ENCODE data around the gene MYBBP1A. TPM values are rescaled to one million over a fixed set of nuclear protein-coding genes. Genes with fewer than 3 reads are reported as not detected.
"Not testable (repeated sequence)": the region's sequence is repeated elsewhere in the genome, so short reads cannot be mapped to it uniquely, and the experiment has no call there.

MYBBP1A gene, protein sequence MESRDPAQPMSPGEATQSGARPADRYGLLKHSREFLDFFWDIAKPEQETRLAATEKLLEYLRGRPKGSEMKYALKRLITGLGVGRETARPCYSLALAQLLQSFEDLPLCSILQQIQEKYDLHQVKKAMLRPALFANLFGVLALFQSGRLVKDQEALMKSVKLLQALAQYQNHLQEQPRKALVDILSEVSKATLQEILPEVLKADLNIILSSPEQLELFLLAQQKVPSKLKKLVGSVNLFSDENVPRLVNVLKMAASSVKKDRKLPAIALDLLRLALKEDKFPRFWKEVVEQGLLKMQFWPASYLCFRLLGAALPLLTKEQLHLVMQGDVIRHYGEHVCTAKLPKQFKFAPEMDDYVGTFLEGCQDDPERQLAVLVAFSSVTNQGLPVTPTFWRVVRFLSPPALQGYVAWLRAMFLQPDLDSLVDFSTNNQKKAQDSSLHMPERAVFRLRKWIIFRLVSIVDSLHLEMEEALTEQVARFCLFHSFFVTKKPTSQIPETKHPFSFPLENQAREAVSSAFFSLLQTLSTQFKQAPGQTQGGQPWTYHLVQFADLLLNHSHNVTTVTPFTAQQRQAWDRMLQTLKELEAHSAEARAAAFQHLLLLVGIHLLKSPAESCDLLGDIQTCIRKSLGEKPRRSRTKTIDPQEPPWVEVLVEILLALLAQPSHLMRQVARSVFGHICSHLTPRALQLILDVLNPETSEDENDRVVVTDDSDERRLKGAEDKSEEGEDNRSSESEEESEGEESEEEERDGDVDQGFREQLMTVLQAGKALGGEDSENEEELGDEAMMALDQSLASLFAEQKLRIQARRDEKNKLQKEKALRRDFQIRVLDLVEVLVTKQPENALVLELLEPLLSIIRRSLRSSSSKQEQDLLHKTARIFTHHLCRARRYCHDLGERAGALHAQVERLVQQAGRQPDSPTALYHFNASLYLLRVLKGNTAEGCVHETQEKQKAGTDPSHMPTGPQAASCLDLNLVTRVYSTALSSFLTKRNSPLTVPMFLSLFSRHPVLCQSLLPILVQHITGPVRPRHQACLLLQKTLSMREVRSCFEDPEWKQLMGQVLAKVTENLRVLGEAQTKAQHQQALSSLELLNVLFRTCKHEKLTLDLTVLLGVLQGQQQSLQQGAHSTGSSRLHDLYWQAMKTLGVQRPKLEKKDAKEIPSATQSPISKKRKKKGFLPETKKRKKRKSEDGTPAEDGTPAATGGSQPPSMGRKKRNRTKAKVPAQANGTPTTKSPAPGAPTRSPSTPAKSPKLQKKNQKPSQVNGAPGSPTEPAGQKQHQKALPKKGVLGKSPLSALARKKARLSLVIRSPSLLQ (N-terminal part only)
- total RNA-seq: 45.1 TPM

DNA sequence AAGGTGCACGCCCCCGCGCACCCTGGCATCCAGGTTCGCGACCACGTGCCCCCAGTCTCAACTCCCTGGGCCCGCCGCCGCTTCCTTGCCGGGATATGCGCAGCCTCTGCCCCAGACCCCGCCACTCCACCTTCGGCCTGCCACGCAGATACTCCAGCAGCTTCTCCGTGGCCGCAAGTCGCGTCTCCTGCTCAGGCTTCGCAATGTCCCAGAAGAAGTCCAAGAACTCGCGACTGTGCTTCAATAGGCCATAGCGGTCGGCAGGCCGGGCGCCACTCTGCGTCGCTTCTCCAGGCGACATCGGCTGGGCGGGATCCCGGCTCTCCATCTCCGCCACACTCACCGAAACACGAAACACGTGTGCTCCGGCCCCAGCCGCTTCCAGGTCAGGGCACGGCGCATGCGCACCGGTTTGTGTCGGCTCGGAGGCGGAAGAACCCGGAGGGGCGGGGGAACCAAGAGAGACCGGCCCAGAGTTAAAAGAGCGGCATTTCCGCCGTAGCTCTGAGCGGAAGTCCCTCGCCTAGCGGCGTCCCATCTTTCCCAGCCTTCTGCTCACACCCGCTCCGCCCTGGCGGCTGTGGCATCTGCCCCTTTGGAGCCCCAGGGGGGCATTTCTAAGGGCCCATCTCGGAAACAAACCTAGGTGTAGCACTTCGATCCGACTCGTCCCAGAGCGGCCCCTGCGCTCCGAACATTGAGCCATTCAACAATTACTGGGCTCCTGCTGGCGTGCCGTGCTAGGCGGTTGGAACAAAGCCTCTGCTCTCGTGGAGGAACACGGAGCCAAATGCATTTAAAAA lies at the start of gene MYBBP1A:
MYBBP1A (minus strand) TSS at position 388 of the 803 bp plus-strand sequence; CDS start at position 328, 60 bp downstream.
- intact Hi-C loops (cut with DNase I): no loop called here
- DNase-seq (ENCODE audit: low spot score) (peak; percentile 98), ATAC-seq (peak; percentile 98)

DNA sequence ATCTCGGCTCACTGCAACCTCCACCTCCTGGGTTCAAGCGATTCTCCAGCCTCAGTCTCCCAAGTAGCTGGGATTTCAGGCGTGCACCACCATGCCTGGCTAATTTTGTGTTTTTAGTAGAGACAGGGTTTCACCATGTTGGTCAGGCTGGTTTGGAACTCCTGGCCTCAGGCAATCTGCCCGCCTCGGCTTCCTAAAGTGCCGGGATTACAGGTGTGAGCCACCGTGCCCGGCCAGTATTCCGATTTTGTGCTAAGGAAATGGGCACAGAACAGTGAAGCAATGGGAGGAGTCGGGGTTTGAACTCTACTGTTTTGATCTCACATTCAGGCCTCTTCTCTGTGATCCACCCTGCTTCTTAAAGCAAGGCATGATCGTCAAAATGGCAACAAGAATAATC lies 49.6 kb upstream of the MYBBP1A start:
- intact Hi-C loops (cut with DNase I); ATAC-seq; DNase-seq (ENCODE audit: low spot score): not testable (repeated sequence)

DNA sequence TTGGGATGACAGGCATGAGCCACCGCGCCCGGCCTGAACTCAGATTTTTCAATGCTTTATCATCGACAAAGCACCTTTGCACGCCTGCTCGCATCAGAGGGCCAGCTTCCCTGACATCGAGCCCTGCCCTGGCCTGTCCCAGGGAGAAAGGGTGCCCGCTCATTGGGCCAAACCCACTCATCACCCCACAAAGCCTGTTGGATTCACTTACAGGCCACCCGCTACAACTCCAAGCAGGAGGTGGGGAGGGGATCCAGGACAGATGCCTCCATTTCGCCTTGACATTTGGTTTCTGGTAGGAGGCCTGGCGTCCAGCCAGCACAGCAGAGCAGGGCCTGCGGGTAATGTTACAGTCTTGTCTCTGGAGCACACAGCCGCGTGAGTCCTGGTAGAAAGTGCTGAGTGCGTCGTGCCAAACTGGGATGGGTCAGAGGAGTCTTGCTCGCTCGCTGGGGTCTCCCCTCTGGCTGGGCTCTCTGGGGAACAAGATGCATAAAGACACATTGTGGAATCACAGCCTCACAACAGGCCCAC lies 49.0 kb upstream of the MYBBP1A start:
- peak; percentile 33 for ATAC-seq
- intact Hi-C loops (cut with DNase I): no loop called here
- DNase-seq (ENCODE audit: low spot score): no peak

DNA sequence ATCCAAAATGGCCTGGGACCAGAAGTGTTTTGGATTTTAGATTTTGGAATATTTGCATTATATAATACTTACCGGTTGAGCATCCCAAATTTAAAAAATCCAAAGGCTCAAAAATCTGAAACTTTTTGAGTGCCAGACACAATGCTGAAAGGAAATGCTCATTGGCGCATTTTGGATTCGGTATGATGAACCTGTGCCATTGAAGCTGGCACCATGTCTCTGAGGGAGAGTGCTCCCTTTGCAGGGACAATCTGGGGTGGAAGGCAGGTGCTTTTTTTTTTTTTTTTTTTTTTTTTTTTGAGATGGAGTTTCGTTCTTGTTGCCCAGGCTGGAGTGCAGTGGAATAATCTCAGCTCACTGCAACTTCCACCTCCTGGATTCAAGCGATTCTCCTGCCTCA lies 46.9 kb upstream of the MYBBP1A start:
- intact Hi-C loops (cut with DNase I): no loop called here
- no peak for DNase-seq (ENCODE audit: low spot score)
- no peak for ATAC-seq

DNA sequence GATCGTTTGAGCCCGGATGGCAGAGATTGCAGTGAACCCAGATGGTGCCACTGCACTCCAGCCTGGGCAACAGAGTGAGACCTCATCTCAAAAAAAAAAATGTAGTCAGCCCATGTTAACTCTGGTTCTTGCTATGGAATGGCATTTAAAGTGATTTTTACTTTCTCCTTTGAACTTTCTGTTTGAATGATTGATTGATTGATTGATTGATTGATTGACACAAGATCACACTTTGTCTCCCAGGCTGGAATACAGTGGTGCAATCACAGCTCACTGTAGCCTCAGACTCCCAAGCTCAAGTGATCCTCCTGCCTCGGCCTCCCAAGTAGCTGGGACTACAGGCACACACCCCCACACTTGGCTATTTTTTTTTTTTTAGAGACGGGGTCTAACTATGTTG lies 46.1 kb upstream of the MYBBP1A start:
- DNase-seq (ENCODE audit: low spot score) (no peak), ATAC-seq (no peak)
- intact Hi-C loops (cut with DNase I): no loop called here

DNA sequence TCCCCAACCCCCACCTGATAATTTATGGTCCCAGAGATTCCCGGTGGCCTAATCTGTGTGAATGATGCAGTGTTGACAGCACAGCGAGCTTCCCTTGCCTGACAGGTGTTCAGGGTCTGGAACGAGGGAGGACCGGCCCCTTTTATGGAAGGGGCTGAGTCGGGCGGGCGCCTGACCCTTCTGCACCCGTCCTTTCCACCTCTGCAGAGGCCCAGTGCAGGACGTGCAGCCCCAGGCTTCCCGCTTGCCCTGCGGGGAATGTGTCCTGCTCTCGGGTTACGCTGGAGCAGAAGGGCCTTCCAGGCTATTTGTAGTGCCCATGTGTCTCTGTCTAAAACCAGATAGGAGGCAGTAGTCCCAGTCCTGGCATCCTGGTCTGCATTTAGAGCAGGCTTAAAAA lies 45.4 kb upstream of the MYBBP1A start:
- ATAC-seq (no peak), DNase-seq (ENCODE audit: low spot score) (no peak)
- intact Hi-C loops (cut with DNase I): no loop called here

DNA sequence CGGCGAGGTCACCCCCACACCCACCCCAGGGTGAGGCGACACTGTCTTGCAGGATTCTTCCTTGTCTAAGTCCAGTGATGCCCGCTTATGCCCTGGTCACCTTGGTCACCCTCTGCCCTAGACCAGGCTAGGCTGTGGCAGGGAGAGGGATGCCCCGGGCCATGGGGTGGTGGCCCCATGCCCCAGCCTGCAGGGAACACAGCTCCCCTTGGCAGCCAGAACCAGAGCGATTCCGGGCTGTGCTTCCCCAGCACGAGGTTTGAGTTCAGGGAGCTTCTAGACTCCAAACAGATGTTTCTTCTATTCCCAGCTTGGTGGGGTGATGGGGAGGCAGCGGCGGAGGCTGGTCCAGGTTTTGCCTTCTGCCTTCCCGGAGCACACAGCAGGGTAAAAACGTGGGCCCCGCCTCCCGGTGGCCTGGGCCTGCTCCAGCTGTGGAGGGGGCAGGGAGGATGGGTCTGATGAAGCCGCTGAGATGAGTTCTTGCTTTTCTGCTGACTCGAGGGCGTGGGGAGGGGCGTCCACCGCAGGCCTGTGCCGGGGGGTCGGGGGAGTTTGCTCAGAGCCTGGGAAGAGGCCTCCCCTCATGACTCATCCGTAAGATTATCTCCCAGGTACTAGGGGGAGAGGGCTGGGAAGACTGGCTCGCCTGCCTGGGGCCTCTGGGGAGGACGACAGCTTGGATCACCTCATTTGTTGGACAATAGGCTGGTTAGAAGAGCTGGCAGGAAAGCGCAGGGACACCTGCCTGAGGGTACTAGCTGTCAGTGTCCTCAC lies 44.5 kb upstream of the MYBBP1A start:
- DNase-seq (ENCODE audit: low spot score): no peak
- peak; percentile 58 for ATAC-seq

DNA sequence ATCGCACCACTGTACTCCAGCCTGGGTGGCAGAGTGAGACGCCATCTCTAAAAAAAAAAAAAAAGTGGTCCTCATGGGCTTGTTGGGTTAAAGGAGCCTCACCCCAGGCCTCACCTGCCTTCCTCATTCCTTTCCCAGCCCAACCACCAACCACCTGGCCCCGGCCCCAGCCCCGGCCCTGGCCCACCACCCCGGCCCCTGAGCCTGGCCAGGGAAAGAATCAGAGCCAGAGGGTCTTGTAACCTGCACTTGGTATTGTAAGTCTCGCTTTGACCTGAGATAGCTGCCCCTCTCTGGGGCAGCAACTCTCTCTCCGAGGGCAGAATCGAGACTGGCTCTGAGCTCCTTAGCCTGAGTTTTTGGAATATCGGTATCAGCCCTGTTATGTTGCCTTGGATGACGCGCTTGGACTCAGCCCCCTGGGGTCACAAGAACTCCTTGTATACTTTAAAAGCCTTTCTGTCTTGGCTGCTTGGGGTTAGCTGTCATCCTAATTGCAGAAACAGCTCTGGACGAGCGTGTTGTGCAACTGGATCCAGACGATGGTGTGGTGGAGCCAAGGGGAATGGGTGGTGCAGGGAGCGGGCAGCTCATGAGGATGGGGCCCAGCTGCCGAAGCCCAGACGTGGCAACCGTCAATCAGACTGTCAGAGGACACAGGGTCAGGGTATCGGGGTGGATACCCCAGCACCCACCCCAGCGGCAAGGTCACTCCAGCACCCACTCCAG lies 43.8 kb upstream of the MYBBP1A start:
- DNase-seq (ENCODE audit: low spot score) (no peak), ATAC-seq (peak; percentile 79)
- intact Hi-C loops (cut with DNase I): no loop called here

More for the DNA sequence above, 44.5 kb upstream of the MYBBP1A start:
- intact Hi-C loops (cut with DNase I): no loop called here

DNA sequence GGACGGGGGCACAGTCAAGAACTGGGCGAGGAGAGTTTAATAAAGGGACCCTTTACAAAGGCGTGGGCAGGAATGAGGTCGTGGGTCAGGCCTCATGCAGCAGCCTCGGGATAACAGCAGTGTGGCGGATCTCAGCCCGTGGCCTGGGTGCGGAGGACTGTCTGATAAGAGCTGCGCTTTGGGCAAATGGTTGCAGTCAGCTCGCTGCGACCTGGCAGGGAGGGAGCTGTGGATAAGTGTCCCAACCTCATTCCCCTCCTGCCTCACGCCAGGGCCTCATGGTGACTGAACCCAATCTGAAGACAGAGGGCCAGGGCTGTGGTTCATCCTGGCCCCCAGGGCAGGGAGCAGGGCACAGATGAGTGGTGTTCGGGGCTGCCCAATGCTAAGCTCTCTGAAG lies 42.8 kb upstream of the MYBBP1A start:
- DNase-seq (ENCODE audit: low spot score) (no peak), ATAC-seq (no peak)
- intact Hi-C loops (cut with DNase I): no loop called here

DNA sequence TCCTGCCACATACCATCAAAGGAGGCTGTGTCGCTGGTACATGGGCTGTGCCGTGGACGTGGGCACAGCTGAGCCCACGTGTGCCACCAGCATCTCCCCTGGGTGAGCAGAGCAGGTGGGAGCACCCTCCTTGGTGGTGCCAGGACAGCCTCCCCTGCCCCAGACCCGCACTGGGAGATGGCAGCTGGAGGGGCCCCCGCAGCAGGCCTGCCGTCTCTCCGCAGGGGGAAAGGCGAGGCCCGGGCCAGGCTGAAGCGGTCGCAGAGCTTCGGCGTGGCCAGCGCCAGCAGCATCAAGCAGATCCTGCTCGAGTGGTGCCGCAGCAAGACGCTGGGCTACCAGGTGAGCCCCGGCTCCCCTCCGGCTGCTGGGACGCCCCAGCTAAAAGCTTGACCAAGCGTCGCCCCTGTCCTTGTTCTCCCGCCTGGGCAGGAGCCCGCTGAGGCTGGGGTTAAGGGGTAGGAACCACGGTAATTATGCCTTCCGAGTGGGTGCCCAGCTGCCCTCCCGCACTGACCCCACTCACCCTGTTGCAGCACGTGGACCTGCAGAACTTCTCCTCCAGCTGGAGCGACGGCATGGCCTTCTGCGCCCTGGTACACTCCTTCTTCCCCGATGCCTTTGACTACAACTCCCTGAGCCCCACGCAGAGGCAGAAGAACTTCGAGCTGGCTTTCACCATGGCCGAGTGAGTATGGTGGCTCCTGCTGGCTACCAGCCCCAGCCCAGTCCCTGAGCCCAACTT lies 41.6 kb upstream of the MYBBP1A start:
- ATAC-seq (no peak), DNase-seq (ENCODE audit: low spot score) (no peak)
- intact Hi-C loops (cut with DNase I): no loop called here

DNA sequence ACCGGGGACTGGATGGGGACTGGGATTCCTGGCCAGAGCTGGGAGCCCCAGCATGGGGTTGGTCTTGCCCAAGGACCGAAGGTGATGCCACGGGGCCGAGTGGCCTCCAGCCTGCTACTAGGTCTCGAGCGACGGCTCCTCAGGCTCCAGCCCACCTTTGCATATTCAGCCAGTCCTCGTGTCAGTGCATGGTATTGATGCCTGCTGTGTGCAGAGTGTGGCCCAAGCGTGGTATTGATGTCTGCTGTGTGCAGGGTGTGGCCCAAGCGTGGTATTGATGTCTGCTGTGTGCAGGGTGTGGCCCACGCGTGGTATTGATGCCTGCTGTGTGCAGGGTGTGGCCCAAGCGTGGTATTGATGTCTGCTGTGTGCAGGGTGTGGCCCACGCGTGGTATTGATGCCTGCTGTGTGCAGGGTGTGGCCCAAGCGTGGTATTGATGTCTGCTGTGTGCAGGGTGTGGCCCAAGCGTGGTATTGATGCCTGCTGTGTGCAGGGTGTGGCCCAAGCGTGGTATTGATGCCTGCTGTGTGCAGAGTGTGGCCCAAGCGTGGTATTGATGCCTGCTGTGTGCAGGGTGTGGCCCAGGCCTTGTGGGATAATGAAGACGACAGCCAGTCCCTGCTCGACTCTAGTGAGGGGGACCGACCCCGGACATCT lies 40.6 kb upstream of the MYBBP1A start:
- intact Hi-C loops (cut with DNase I); ATAC-seq; DNase-seq (ENCODE audit: low spot score): not testable (repeated sequence)

DNA sequence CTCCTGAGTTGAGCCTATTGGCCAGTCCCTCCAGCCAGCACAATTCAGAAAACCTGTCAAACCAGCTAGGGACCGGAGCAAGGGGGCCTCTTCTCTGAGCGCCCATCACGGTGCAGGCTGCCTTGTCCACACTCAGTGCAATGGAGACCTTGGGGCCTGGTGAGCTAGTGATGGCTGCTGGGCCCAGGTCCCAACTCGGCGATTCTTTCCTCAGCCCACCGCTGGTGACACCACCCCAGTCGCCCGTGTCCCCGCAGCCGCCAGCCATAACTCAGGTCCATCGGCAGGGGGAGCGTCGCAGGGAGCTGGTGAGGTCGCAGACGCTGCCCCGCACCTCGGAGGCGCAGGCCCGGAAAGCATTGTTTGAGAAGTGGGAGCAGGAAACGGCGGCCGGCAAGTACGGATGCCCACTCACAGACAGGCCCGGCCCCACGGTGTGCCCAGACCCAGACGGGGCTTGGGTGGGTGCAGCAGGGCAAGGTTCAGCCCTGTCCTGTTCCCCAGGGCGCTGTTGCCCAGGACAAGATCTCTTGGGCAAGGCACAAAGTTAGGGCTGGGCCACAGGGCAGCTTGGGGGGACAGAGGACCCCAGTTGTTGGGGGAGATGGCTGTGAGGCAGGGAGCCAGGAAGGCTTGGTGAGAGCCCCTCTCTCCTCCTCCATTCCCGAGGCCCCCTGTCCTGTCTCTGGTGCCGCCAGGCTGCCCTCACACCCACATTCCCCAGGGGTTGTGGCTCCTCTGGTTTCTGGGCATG lies 39.9 kb upstream of the MYBBP1A start:
- ATAC-seq (no peak), DNase-seq (ENCODE audit: low spot score) (no peak)
- intact Hi-C loops (cut with DNase I): no loop called here

DNA sequence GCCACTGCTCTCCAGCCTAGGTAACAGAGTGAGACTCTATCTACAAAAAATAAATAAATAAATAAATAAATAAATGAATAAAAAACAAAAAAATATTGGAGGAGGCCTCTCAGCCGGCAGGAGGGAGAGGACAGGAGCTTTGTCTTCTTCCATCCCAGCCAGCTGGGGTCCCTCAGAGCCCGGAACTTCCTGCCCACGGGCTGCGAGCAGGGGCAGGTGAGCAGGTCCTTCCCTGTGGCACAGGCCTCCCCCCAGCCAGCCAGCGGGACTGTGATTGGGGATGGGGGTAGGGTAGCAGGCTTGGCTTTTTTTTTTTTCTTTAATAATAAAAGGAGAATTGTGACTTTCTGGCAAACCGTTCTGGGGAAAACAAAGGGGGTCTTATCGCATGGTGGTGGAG lies 39.2 kb upstream of the MYBBP1A start:
- intact Hi-C loops (cut with DNase I): no loop called here
- no peak for ATAC-seq

DNA sequence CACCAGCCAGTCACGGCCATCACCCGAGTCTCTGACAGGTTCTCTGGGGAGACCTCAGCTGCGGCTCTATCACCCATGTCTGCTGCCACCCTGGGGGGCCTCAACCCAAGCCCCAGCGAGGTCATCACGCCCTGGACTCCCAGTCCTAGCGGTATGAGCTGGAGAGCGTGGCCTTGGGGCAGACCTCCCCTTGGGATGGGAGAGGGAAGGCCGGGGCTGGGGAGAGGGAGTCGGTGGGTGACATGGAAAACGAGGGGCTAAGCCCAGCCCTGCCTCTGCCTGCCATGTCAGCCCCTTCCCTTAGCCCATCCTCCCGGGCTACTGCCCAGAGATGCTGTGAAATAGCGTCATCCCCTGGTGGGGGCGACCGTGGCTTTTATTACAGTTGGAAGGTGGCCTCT lies 37.8 kb upstream of the MYBBP1A start:
- no peak for DNase-seq (ENCODE audit: low spot score)
- ATAC-seq: no peak
- intact Hi-C loops (cut with DNase I): no loop called here

More for the DNA sequence above, 39.2 kb upstream of the MYBBP1A start:
- no peak for DNase-seq (ENCODE audit: low spot score)

Data from sciatic nerve (tissue), 2 donors.